Activated gamma-delta T cell (primary cell): ENCODE measurements around the gene SCYGR3.

Experiments used
- DNase-seq: peaks from one replicate; lab custom pipeline; 2025; lab: John Stamatoyannopoulos, UW
- total RNA-seq, 2 donors: gene quantifications; one replicate each; lab custom pipeline; 2026; lab: John Stamatoyannopoulos, UW

The SCYGR3 gene, protein sequence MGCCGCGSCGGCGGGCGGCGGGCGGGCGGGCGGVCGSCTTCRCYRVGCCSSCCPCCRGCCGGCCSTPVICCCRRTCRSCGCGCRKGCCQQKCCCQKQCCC
- 0 reads per million in 2 donors for total RNA-seq

DNA sequence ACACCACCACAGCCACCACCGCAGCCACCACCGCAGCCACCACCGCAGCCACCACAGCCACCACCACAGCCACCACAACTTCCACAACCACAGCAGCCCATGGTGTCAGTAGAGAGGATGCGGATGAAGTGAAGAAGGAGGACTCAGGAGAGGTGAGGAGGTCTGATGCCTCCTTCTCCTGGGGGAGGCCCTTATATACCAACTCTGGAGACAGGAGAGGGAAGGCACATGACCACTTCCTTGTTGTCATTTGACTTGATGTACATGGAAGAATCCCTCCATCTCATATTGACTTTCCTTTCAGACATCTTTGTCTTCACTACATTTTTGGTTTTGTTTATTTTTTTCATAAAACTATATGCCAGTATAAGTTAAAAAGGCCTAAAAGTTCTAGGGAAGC, at the start of gene SCYGR3:
Gene SCYGR3, minus strand, starts transcription at position 101 of the 400 bp plus-strand sequence. Its CDS starts 0 bp downstream, at position 101.
- DNase-seq, result no peak

DNA sequence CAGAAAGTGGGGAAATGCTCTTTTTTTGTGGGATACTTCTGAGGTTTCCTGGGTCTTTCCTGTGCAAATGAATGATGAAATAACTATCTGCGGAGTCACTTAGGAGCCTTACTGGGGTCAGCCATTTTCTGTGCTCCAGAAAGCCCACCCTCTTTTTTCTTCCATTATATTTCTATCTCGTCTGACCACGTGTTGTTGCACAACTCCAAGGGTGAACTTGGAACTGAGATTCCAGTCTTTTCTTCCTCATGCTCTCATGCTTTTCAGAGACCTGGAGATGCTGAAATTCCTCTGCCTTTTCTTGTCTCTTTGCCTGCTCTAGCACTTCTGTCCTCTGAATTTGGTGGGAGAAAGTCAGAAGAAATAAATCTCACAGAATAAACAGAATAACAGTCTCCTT, 47.2 kb upstream of the SCYGR3 start:
- no peak for DNase-seq

DNA sequence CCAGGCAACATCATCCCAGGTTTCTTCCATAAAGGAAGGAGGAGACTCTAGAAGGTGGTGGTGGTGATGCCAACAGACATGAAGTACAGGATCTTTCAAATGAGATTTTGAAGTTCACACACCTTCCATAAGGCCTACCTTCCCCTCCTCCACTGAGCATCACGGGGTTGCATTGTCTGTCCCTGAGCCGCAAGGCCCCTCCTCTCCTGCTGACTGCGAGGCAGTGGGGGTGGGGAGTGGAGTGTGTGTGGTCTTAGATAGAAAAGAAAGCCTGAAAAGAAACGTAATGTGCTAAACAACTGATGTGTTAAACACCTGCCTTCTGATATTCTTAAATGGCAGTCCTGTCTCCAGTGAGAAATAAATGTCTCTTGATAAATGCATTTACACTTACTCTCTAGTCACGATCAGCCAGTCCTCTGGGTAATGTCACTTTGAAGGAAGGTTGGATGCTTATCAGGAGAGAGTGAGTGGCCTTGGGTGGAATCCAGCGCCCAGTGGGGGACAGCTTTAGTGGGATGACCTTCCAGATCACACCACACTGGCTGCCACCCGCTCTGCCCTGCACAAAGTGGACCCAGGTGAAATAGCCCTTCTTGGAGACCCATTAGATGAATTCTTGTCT, 46.5 kb upstream of the SCYGR3 start:
- no peak for DNase-seq

DNA sequence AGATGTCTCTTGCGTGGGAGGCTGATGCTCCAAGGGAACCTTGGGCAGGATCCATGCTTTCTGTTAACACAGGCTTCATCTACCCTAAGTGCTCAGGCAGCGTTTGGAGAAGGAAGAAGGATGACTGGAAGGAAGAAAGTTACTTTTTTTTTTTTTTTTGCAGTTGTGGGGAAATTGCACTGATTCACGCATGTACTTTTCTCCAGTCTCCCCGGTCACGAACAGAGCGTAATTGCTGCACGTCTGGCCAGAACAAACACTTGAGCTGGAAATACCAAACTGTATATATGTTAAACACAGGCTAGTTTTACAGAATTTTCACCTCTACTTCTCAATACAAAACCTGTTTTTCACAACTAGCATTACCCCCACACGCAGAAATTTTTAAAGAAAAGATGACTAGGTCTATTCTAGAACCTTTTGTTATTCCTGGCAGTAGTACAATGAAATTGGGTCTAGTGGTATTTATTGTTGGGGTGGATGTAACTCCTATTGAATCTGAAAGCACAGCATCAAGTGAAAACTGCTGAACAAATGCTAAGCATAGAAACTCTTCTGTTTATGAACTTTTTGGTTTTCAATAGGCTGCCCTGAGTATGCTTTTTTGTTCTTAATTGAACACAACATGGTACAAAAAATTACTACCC, 42.7 kb upstream of the SCYGR3 start:
- DNase-seq, result no peak

DNA sequence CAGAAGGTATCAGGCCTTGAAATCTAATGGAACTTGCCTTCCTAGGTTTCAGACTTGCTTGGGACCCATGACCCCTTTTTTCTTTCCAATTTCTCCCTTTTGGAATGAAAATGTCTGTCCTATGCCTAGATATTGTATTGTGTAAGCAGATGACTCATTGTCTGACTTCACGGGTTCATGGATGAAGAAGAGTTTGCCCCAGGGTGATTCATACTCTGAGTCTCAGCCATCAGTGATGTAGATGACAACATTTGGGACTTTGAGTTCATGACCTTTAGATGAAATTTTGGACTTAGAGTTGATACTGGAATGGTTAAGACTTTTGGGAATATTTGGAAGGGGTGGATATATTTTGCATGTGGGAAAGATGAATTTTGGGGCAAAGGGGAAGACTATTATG, 40.8 kb upstream of the SCYGR3 start:
- DNase-seq, result no peak

DNA sequence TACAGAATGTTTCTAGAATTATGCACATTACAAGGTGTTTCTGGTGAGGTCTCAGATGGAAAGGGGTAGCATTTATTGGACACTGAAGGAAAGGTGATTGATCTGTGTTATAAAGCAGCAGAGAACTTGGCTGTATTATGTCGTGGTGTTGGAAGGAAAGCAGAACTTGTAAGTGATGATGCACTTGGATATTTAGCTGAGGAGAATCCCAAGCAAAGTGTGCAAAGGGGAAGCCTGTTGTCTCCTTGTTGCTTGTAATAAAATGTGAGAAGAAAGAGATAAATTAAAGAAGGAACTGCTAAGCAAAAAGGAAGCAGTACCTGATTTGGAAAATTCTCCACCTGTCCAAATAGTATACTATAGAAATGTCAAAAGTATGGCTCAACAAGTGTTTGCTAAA, 39.8 kb upstream of the SCYGR3 start:
- no peak for DNase-seq

DNA sequence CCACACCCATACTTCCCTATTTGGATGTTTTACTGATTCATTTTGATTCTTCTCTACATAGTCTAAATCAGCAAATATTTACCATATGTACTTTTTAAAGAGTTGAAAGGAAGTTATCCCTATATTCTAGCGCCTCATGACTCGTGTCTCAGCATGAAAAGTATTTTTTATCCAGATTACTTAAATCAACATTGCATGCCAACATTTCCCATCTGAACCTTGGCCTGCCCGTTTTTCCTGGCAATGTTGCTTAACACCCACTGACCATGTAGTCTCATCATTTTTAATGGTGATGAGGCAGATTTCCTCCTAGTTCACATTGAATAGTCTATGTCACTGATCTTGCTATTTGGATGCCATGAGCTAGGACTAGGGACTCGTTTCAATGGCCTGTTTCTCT, 38.8 kb upstream of the SCYGR3 start:
- DNase-seq, result no peak

DNA sequence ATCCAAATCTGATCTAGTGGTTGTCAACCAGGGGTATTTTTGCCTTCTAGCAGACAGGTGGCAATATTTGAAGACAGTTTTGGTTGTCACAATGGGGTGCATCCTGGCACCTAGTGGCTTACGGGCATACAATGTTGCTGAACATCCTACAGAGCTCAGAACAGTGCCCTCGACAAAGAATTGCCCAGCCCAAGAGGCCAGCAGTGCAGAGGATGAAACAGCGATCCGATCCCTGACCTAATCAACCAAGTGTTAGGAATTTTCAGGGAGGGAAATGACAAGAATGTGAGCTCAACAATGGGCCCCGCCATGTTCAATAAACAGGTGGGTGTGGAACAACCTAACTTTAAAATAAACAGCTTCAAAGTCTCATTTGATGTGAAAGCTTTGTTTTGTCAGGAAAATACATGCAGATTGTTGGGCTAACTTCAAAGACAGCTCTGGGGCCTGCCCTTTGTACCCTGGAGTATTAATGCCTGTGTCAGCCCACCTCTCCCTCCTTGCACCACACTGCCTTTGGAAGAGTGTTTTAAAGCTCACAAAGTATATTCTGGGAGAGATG, 29.4 kb upstream of the SCYGR3 start:
- no peak for DNase-seq

DNA sequence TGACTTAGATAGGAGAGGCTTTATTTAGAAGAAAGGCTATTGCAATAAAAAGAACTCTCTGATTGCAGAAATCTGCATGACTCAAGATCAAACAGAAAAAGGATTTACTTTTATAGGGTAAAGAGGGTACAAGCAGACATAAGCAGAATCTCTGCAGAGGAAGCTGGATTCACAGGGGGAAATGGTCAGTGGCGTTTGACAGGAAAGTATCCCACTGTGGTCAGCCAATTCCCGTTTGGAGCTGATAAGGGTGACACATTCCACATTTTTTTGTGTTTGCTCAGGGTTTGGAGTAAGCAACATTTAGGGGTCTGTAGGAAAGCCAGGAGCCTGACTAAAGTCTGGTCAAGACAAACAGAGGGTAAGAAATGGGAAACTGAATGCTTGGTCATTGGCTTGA, 28.0 kb upstream of the SCYGR3 start:
- DNase-seq, result no peak

DNA sequence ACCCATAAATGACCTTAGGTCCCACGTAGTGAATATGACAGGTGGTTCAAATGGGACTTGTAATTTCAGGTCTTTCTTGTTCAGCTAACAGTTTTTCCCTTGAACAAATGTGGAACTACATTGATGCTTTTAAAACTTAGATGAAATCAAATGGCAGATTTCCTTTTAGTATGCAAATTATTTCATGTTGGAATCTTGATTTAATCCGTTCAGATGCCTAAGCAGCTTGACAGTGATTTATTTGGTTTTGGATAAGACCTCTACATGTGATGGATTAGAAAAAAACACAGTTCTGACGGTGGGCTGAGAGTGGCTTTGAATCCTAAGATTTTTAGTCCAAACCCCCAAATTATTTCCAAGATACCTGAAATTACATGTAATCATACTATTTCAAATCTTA, 19.6 kb upstream of the SCYGR3 start:
- no peak for DNase-seq

DNA sequence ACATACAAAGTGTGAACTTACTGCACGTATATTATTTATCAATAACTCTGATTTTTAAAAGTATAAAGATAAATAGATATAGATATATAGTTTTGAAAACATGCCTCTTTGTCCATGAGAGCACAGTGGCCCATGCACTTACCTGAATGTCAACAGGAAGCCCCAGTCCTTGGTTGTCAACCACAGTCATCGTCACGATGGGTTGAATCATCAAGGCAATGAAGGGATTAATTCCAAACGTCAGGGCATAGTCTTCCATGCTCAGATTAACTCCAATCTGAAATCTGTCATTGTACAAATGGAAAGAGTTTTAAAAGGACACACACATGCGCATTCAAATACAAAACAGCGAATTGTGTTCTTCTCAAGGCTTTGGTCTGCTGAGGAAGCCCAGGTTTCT, 18.2 kb upstream of the SCYGR3 start:
- DNase-seq, result no peak

DNA sequence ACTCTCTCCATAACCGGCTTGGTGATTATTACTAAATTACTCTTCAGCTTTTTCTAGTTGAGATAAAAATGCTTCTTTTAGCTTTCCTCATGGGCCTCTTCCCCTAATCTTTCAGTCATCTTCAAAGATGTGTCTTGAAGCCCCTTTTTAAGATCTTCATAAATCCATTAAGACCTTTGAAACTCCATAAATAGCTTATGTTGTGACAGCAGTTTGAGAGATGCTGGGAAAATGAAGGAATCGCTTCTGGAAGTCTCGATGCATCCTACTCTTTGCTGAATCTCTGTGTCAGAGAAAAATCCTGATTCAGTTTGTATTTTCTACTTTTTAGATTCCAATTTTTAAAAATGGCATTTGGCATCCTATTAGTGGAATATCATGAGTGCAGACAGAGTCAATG, 15.7 kb upstream of the SCYGR3 start:
- no peak for DNase-seq

DNA sequence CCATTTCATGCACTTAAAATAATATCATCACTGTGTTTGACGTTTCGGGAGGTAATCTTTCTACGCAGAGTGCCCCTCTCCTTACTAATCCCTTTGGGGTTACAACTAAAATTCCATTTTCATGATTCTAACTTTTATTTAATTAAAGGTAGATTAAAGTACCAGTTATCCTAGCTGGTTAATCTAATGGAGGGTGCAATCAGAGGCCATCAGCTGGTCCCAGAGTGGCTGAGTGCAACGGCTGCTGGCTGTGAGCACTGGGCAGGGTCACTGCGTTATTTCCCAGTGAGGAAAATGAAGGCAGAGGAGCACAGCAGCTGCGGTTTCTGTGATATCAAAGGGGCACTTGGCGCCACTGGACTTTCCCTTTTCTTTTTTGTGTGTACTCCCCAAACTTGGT, 14.8 kb upstream of the SCYGR3 start:
- DNase-seq, result no peak

DNA sequence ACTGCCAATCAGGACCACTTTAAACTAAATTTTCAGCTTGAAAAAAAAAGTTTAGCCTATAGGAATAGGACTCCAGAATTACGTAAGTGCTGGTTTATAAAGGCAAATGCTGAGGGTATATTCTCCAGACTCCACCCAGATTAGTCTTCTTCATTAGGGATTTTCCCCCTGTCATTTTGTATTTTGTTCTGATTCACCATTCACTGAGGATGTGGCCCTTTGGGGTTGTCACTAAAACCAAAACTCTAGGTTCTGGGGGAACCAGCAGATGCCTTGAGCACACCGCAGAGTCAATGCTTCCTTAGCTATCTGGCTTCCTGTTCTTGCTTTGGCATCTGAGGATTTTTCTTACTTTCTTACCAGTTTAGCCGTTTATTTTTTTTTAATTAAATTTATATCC, 13.1 kb upstream of the SCYGR3 start:
- no peak for DNase-seq

DNA sequence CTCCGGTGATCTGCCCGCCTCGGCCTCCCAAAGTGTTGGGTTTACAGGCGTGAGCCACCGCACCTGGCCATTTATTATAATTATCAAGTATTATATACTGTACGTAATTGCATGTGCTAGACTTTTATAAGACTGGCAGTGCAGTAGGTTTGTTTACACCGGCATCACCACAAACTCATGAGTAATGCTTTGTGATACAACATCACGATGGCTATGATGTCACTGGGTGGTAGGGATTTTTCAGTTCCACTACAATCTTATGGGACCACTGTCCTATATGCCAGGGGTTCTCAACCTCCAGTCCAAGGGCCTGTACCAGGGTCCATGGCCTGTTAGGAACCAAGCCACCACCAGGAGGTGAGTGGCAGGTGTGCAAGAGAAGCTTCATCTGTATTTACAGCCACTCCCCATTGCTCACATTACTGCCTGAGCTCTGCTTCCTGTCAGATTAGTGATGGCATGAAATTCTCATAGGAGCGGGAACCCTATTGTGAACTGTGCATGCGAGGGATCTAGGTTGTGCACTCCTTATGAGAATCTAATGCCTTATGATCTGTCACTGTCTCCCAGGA, 12.0 kb upstream of the SCYGR3 start:
- DNase-seq, result no peak

DNA sequence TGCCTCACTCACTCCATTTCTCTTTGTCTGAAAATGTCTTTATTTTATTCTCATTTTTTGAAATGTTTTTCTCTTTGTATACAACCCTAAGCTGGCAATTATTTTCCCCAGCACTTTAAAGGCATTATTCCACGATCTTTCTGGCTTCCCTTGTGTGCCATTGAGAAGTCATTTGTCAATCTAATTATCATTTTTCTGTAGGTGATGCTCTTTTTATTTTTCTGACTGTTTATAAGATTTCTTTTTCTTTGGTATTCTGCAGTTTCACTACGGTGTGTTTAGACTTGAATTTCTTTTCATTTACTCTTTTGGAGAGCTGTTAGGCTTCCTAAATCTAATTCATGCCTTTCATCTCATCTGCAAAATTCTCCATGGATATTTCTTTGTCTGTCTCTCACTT, 10.8 kb upstream of the SCYGR3 start:
- DNase-seq, result no peak

DNA sequence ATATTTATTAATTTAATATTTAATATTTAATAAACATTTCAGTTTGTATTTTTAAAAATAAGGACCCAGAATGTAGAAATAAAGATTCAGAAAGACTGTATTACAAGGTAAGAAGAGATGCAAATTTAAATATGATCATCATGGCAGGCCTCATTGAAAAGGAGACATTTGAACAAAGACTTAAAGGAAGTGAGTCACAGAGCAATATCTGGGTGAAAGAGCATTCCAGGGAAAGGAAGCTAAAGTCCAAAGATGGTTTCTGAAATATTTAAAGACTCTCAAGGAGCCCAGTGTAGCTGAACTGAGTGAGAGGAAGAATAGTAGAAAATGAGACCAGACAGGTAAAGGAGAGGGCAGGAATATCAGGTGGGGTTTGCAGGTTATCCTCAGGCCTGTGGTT, 8.6 kb upstream of the SCYGR3 start:
- no peak for DNase-seq

DNA sequence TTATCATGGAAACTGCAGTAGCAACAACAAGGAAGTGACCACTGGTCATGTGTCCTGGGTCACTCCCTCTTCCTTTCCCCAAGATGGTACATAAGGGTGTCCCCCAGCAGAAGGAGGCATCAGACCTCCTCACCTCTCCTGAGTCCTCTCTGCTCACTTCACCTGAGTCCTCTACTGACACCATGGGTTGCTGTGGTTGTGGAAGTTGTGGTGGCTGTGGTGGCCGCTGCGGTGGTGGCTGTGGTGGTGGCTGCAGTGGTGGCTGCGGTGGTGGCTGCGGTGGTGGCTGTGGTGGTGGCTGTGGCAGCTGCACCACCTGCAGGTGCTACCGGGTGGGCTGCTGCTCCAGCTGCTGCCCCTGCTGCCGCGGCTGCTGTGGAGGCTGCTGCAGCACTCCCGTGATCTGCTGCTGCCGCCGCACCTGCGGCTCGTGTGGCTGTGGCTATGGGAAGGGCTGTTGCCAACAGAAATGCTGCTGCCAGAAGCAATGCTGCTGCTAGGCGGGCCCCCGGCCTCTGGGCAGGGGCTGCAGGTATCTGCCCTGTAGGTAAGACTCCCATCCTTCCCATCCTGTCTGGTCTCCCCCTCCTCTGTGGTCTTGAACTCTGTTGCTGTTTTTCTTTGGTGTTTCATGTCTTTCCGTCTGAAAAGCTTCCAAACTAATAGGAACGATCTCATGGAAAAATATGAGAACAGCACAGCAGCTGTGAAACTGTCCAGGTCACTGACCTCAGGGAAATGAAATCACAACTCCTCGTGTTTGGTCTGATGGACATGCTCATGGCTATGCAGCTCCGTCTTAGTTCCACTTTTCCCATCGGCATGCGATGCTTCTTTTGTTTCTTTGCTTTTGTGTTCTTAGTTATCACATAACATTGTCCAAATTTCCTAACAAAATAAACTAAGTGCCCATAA, 2.9 kb upstream of the SCYGR3 start, which contains the start of gene SCYGR4:
Gene SCYGR4, plus strand, starts transcription at position 183 of the 915 bp plus-strand sequence. Its CDS starts 0 bp downstream, at position 183.
- DNase-seq, result no peak

DNA sequence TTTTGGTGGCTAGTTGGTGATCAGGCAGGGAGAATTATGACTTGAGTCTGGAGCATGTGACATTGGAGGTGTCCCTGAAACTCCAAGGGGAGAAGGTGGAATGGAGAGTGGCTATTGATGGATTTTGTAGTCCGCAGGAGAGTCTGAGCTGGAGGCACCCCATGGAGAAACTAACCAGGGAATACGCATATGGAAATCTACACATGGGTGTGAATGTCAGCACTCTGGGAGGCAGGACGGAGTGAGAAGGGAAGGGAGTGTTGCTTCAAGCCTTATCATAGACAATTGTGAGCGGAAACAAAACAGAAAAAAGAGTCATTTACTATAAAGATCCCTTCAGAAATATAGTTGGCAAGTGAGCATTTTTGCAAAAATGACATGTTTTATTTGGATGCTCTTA, 2.0 kb upstream of the SCYGR3 start:
- no peak for DNase-seq

DNA sequence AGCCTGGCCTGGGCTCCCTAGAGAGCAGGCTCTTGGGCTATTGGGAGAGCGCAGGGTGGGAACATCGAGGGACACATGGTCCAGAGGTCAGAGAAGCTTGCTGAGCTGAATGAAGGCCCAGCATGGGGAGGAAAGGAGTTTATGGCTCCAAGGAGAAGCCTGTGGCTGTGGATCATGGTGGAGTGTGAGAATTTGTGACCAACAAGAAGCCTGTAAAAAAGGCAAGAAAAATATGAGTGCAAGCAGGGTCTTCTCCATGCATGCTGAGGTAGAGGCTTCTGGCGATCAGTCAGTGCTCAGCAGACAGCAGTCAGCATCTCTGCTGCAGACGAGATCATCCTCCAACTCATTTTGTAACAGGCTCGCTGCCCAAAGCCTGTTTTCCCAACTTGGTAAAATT, 1.3 kb upstream of the SCYGR3 start:
- no peak for DNase-seq

DNA sequence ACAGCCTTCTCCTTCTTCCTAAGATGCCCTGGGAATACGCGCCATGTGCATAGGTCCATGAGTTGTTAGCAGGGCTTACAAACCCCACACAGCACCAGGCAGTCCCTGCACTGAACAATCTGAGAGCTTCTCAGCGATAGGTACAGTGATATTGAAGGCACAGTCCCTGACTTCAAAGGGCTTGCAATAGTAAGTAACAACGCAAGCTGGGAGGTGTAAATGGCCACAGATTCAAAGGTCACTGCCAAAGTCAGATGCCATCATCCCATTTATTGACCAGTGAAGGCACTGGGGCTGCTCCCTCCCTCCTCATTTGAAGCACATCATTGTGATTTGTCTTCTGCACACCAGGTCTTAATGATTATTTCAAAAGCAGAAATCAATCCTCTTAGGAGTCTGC, 541 bp upstream of the SCYGR3 start:
- DNase-seq, result no peak

DNA sequence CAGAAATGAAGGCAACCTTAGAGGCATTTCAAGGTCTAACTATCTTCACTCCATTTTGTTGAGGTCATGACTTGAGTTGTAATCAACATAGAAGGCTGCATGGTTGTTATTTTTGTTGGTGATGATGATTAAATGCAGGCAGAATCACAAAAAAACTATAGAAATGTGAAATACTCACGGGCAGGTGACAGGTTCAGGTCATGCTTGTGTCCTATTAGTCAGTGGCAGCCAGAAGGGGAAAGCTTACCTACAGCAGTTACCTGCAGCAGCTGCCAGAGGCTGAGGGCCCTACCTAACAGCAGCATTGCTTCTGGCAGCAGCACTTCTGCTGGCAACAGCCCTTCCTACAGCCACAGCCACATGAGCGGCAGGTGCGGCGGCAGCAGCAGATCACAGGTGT, 394 bp downstream of the SCYGR3 start:
- DNase-seq, result no peak
